ENCODE measurements around the gene FICD. TPM values are rescaled to one million over a fixed set of nuclear protein-coding genes. Genes with fewer than 3 reads are reported as not detected.
"Not testable (repeated sequence)": the region's sequence is repeated elsewhere in the genome, so short reads cannot be mapped to it uniquely, and the experiment has no call there.

The FICD gene
- total RNA-seq, 1 donor from 2014 or later, result 30.8 TPM

DNA sequence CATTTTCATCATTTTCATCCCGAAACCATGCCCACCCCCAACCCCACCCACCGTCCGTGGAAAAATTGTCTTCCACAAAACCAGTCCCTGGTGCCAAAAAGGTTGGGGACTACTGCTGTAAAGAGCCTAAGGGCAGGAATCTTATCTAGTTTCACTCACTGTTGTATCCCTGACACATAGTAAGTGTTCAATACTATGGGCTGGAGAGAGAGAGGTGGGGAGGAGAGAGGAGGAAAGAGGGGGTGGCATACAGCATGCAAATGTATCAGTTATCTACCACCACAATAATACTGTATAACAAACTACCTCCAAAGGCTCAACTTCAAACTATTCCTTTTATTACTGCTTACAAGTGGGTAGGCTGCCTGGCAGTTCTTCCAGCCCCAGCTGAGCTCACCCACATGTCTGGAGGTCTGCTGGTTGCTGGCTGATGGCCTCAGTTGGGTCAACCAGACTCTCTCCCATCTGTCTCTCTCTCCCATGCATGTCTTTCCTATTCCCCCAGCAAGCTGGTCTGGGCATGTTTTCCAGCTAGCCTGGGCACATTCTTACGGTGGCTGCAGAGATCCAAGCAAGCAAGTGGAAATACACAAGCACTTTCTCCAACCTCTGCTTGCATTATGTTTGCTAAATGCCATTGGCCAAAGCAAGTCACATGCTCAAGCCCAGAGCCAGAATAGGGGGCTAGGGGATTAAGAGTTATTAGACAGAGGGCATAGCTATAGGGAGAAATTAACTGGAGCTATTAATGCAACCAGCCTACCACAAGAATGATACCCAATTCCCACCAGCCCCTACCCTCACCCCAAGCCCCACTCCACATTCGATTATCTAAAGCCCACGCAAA lies 31.6 kb upstream of the FICD start:
- no peak overlapping the region for H3K4me3 ChIP-seq
- DNase-seq (ENCODE audit: low spot score in 2 of 2), result no peak
- H3K27ac ChIP-seq, result no peak overlapping the region
- TF ChIP-seq, protein P1, sequence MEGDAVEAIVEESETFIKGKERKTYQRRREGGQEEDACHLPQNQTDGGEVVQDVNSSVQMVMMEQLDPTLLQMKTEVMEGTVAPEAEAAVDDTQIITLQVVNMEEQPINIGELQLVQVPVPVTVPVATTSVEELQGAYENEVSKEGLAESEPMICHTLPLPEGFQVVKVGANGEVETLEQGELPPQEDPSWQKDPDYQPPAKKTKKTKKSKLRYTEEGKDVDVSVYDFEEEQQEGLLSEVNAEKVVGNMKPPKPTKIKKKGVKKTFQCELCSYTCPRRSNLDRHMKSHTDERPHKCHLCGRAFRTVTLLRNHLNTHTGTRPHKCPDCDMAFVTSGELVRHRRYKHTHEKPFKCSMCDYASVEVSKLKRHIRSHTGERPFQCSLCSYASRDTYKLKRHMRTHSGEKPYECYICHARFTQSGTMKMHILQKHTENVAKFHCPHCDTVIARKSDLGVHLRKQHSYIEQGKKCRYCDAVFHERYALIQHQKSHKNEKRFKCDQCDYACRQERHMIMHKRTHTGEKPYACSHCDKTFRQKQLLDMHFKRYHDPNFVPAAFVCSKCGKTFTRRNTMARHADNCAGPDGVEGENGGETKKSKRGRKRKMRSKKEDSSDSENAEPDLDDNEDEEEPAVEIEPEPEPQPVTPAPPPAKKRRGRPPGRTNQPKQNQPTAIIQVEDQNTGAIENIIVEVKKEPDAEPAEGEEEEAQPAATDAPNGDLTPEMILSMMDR (IDR thresholded peaks at IDR 0.05), result no peak
- H3K36me3 ChIP-seq, result no peaks in the 10 kb centered on the region
- no peaks in the 10 kb centered on the region for H3K4me1 ChIP-seq
- intact Hi-C loops (cut with DNase I), result no loop called here
- H3K9me3 ChIP-seq, result peaks cover 5 to 9% of the 10 kb centered on the region in 2 donors
- no peaks in the 10 kb centered on the region for H3K27me3 ChIP-seq

DNA sequence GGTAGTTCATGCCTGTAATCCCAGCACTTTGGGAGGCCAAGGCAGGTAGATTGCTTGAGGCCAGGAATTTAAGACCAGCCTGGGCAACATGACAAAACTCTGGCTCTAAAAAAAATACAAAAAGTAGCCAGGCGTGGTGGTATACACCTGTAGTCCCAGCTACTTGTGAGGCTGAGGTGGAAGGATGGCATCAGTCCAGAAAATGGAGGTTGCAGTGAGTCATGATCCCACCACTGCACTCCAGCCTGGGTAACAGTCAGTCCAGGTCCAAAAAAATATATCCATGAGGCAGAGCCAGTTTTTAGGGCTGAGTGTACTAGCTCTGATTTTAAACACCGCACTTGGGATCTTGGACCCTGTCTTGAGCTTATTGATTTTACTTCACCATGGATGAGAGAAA lies 30.6 kb upstream of the FICD start:
- Histone ChIP-seq H3K27ac (no peak overlapping the region), H3K9me3 (peaks cover 5 to 9% of the 10 kb centered on the region in 2 donors), H3K4me1 (no peaks in the 10 kb centered on the region), H3K4me3 (no peak overlapping the region), H3K27me3 (no peaks in the 10 kb centered on the region), H3K36me3 (no peaks in the 10 kb centered on the region)
- DNase-seq (ENCODE audit: low spot score in 2 of 2), result no peak
- TF ChIP-seq, protein P1 (IDR thresholded peaks at IDR 0.05), result no peak
- intact Hi-C loops (cut with DNase I), result no loop called here

DNA sequence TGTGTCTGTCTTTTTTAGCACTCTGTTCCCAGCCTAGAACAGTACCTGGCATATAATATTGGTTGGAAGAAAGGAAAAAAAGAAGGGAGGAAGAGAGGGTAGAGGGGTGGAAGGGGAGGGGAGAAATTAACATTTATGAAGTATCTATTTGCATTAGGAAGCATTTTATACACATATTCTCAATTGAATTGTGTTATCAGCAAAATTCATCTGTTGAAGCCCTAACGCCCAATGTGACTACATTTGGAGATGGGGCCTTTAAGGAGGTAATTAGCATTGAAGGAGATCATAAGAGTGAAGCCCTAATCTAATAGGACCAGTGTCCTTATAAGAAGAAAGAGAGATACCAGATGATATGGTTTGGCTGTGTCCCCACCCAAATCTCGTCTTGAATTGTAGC lies 30.2 kb upstream of the FICD start:
- TF ChIP-seq, protein P1 (IDR thresholded peaks at IDR 0.05), result no peak
- no peaks in the 10 kb centered on the region for H3K27me3 ChIP-seq
- no peak overlapping the region for H3K4me3 ChIP-seq
- intact Hi-C loops (cut with DNase I), result no loop called here
- no peak overlapping the region for H3K27ac ChIP-seq
- H3K4me1 ChIP-seq, result no peaks in the 10 kb centered on the region
- DNase-seq (ENCODE audit: low spot score in 2 of 2), result no peak
- peaks cover 5 to 9% of the 10 kb centered on the region in 2 donors for H3K9me3 ChIP-seq
- no peaks in the 10 kb centered on the region for H3K36me3 ChIP-seq

DNA sequence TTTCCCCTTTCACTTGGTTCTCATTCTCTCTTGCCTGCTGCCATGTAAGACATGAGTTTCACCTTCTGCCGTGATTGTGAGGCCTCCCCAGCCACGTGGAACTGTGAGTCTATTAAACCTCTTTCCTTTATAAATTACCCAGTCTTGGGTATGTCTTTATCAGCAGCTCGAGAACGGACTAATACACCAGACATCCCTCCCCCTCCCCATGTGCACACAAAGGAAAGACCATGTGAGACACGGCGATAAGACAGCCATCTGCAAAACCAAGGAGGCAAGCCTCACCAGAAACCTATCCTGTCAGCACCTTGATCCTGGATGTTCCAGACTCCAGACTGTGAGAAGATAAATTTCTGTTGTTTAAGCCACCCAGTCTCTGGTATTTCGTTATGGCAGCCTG lies 29.7 kb upstream of the FICD start:
- H3K27me3 ChIP-seq; intact Hi-C loops (cut with DNase I); H3K27ac ChIP-seq; DNase-seq (ENCODE audit: low spot score in 2 of 2); H3K36me3 ChIP-seq; H3K4me3 ChIP-seq; H3K4me1 ChIP-seq; H3K9me3 ChIP-seq: not testable (repeated sequence)

DNA sequence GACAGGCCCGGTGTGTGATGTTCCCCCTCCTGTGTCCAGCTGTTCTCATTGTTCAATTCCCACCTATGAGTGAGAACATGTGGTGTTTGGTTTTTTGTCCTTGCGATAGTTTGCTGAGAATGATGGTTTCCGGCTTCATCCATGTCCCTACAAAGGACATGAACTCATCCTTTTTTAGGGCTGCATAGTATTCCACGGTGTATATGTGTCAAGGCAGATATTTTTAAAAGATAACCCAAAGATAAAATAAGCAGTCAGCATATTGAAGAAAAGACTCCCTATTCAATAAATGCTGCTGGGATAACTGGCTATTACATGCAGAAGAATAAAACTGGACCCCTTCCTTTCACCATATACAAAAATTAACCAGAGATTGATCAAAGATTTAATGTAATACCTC lies 28.0 kb upstream of the FICD start:
- DNase-seq (ENCODE audit: low spot score in 2 of 2); H3K36me3 ChIP-seq; H3K9me3 ChIP-seq; H3K4me1 ChIP-seq; H3K27me3 ChIP-seq; intact Hi-C loops (cut with DNase I); H3K27ac ChIP-seq; H3K4me3 ChIP-seq: not testable (repeated sequence)

DNA sequence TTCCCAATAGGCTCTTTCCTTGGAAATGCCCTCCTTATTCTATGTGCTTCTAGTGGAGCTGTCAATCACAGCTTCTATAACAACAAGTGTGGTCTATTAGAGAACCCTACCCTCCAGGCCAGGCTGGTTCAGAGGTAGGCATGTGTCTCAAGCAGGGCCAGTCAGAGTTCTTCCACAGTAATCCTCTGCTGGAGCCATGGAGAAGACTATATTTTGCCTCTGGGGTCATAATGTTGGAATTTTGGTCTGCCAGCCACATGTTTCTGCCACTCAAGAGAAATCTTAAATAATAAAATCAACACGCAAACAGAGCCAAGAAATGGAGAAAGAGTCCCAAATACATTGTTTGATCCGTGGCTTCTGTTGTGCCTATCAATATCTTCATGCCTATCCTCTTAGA lies 23.8 kb upstream of the FICD start:
- Histone ChIP-seq H3K4me3 (no peak overlapping the region), H3K36me3 (no peaks in the 10 kb centered on the region), H3K9me3 (peaks cover 5 to 9% of the 10 kb centered on the region in 2 donors), H3K4me1 (no peaks in the 10 kb centered on the region), H3K27me3 (no peaks in the 10 kb centered on the region), H3K27ac (no peak overlapping the region)
- TF ChIP-seq, protein P1 (IDR thresholded peaks at IDR 0.05), result no peak
- intact Hi-C loops (cut with DNase I), result no loop called here
- DNase-seq (ENCODE audit: low spot score in 2 of 2), result no peak

Data from ascending aorta (tissue), 2 donors.